Neural progenitor cell (in vitro differentiated cells): ENCODE data around the gene ADRA2C.

Source experiments
- CTCF ChIP-seq: fragments of 200-600 bp; sonication (generic); IDR thresholded peaks from 2 replicates; pipeline ENCODE4 v1.5.1; 2017; ENCODE audit warnings: antibody characterized with exemption, mild to moderate bottlenecking
- EZH2phosphoT487 ChIP-seq: fragments of 200-600 bp; sonication (generic); IDR thresholded peaks from 2 replicates; pipeline ENCODE4 v1.6.1; 2017; ENCODE audit warnings: antibody characterized with exemption

GRCh38 chr4:3796960-3797359, 30.8 kb downstream of the ADRA2C start:
- TF ChIP-seq EZH2phosphoT487 (no peak), CTCF (no peak)
